ENCODE results near the gene PSMD8.
A peak's percentile ranks its signal among the peaks of the same experiment; 100 is the strongest.

PSMD8 gene

DNA sequence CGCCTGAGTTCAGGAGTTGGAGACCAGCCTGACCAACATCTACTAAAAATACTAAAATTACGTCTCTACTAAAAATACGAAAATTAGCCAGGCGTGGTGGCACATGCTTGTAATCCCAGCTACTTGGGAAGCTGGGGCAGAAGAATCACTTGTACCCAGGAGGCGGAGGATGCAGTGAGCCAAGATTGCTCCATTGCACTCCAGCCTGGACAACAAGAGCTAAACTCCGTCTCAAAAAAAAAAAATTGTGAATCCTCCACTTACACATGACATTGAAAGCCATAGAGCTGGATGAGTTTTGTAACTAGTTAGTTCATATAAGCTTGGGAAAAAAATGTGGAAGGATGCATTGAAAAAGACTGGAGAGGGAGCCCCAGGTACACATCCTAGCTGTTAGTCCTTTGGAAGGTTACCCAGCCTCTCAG lies 452 bp upstream of the PSMD8 start:
- Mint-ChIP-seq H3K9me3 (no peaks in the 10 kb centered on the region), H3K27me3 (peaks cover 12 to 14% of the 10 kb centered on the region in 2 donors), H3K4me3 (peak overlapping the region; percentile 94 to 98), H3K4me1 (peaks cover 18 to 27% of the 10 kb centered on the region in 2 donors), H3K27ac (peak overlapping the region; percentile 100), H3K36me3 (peaks cover 16 to 21% of the 10 kb centered on the region in 2 donors)
- DNase-seq (no peak), ATAC-seq (replicated peaks) (no peak)

DNA sequence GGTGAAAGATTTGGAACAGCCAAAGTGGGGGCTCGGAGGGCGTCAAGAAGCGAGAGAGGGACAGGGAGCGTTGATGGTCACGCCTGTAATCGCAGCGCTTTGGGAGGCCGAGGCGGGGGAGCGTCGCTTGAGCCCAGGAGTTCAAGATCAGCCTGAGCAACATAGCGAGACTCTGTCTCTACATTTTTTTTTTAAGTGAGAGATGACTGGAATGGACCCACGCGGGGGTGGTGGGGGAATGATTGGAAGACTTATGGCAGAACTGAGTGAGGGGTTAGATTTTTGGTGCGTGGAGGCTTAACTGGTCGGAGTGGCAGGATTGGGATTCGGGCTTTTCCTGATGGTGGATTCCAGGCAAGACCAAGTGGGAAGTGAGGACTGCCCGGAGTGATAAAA lies 725 bp downstream of the PSMD8 start:
- Mint-ChIP-seq H3K27me3 (peaks cover 7 to 8% of the 10 kb centered on the region in 2 donors), H3K4me3 (peak overlapping the region; percentile 94 to 98), H3K27ac (peak overlapping the region; percentile 100), H3K4me1 (peaks cover 18 to 34% of the 10 kb centered on the region in 2 donors), H3K36me3 (peaks cover 26 to 29% of the 10 kb centered on the region in 2 donors), H3K9me3 (no peaks in the 10 kb centered on the region)
- DNase-seq (no peak), ATAC-seq (replicated peaks) (peak; percentile 10 to 17)

DNA sequence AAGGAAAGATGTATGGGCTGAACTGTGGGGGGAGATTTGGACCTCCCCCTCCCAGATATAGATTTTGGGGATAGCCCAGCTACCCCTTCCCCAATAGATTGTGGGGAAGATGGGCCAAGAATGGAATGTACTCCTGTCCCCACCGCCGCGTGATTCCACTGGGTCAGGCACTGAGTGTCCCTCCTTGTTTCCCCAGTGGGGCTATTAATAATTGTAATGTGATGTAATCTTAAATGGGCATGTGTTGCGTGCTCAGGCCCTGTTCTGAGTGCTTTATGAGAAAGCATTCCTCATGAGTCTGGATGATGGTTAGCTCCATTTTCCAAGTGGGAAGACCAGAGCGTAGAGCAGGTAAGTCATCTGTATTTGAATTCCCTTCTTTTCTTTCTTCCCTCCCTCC lies 1.4 kb downstream of the PSMD8 start:
- Mint-ChIP-seq H3K4me3 (peak overlapping the region; percentile 94 to 98), H3K9me3 (no peaks in the 10 kb centered on the region), H3K36me3 (peaks cover 33% of the 10 kb centered on the region in 2 donors), H3K27ac (no peak overlapping the region), H3K27me3 (peaks cover under 1 to 1% of the 10 kb centered on the region in 2 donors), H3K4me1 (peaks cover 20 to 34% of the 10 kb centered on the region in 2 donors)
- ATAC-seq (replicated peaks), result no peak
- DNase-seq, result no peak

DNA sequence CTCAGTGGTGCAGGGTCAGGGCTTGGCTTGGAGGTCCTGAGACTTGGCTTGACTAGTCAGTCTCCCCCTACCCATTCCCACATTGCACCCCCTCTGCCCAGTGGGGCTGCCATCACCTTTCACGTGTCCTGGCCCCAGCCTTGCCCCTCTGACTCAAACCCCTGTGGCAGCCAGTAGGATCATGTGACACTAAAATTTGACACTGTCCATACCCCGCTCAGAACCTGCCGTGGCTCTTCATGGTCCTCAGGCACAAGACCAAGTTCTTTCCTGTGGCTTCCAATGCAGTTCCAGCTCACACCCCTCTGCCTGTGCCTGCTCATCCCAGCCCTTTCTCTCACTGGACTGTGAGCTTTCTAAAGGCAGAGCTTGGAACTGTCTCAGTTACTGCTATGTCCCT lies 2.2 kb downstream of the PSMD8 start:
- peak overlapping the region; percentile 67 to 98 for H3K4me3 Mint-ChIP-seq
- H3K4me1 Mint-ChIP-seq, result peaks cover 20 to 34% of the 10 kb centered on the region in 2 donors
- H3K27me3 Mint-ChIP-seq, result no peaks in the 10 kb centered on the region
- ATAC-seq (replicated peaks) (no peak), DNase-seq (no peak)
- no peak overlapping the region for H3K27ac Mint-ChIP-seq
- H3K36me3 Mint-ChIP-seq, result peaks cover 41% of the 10 kb centered on the region in 2 donors
- no peaks in the 10 kb centered on the region for H3K9me3 Mint-ChIP-seq

DNA sequence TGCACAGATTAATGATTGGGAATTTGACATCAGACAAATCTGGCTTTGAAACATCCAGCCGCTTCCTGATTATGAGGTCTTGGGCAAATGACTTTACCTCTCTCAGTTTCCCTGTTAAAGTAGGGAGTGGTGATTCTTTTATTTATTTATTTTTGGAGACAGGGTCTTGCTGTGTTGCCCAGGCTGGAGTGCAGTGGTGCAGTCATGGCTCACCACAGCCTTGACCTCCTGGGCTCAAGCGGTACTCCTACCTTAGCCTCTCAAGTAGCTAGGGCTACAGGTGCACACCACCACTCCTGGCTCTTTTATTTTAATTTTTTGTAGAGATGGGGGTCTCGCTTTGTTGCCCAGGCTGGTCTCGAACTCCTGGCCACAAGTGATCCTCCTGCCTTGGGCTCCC lies 2.7 kb downstream of the PSMD8 start:
- H3K4me3 Mint-ChIP-seq, result no peak overlapping the region
- H3K27ac Mint-ChIP-seq, result no peak overlapping the region
- H3K4me1 Mint-ChIP-seq, result peaks cover 20 to 34% of the 10 kb centered on the region in 2 donors
- H3K27me3 Mint-ChIP-seq, result no peaks in the 10 kb centered on the region
- H3K9me3 Mint-ChIP-seq, result no peaks in the 10 kb centered on the region
- peaks cover 46% of the 10 kb centered on the region in 2 donors for H3K36me3 Mint-ChIP-seq
- ATAC-seq (replicated peaks) (no peak), DNase-seq (no peak)

DNA sequence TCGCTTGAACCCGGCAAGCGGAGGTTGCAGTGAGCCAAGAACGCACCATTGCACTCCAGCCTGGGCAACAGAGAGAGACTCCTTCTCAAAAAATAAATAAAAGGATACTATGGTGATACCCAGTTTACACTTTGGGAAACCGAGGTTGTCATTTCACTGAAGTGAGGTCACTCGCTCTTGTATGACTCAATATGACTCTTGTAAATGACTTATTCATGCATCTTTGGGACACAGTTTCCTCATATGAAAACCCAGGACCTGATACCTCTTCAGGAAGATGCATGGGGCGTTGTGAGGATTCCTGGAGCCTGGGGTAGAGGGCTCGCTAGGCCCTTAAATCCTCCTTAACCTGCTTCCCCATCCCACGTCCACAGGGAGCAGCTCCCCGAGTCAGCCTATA lies 4.5 kb downstream of the PSMD8 start:
- Mint-ChIP-seq H3K4me3 (no peak overlapping the region), H3K36me3 (peaks cover 64% of the 10 kb centered on the region in 2 donors)

DNA sequence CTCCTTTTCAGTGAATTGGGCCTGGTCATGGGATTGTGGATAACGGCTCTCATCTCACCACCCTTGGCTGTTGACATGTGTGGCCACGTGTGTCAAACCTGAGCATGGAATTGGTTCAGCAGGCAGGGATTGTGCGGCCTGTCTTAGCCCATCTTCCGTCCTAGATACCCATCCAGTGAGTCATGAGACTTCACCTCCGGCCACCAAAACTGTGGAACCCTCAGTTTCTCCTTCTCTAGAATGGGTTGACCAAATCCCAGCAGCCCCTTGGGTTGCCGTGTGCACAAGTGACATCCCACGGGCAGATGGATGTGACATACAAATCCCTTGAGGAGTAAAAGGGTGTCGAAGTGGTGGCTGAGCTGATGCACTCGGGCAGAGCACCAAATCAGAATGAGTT lies 6.8 kb downstream of the PSMD8 start:
- peaks cover 6 to 8% of the 10 kb centered on the region in 2 donors for H3K27me3 Mint-ChIP-seq
- H3K36me3 Mint-ChIP-seq, result peaks cover 72% of the 10 kb centered on the region in 2 donors
- H3K4me3 Mint-ChIP-seq, result no peak overlapping the region
- ATAC-seq (replicated peaks), result no peak
- H3K27ac Mint-ChIP-seq, result no peak overlapping the region
- no peaks in the 10 kb centered on the region for H3K9me3 Mint-ChIP-seq
- no peak for DNase-seq
- H3K4me1 Mint-ChIP-seq, result peaks cover 14 to 33% of the 10 kb centered on the region in 2 donors

More for the DNA sequence above, 4.5 kb downstream of the PSMD8 start:
- H3K4me1 Mint-ChIP-seq, result peaks cover 22 to 34% of the 10 kb centered on the region in 2 donors
- no peaks in the 10 kb centered on the region for H3K9me3 Mint-ChIP-seq
- H3K27ac Mint-ChIP-seq, result no peak overlapping the region
- H3K27me3 Mint-ChIP-seq, result no peaks in the 10 kb centered on the region
- ATAC-seq (replicated peaks) (no peak), DNase-seq (no peak)

DNA sequence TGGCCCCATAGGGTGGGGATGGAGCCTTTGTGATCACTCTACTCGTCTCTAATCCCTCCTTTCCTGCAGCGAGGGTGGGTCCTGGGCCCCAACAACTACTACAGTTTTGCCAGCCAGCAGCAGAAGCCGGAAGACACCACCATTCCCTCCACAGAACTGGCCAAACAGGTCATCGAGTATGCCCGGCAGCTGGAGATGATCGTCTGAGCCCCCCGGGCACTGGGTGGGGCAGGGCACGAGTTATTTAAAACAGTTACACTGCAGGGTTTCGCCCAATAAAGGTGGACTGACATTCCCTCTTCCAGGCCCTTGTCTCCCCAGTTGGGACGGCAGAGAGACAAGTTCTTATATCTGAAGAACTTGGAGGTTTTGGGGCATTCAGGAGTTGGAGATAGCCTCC lies 8.8 kb downstream of the PSMD8 start:
- no peak for ATAC-seq (replicated peaks)
- H3K4me3 Mint-ChIP-seq, result no peak overlapping the region
- H3K9me3 Mint-ChIP-seq, result no peaks in the 10 kb centered on the region
- DNase-seq, result no peak
- no peak overlapping the region for H3K27ac Mint-ChIP-seq
- H3K36me3 Mint-ChIP-seq, result peaks cover 65 to 72% of the 10 kb centered on the region in 2 donors
- H3K4me1 Mint-ChIP-seq, result peaks cover 19 to 45% of the 10 kb centered on the region in 2 donors
- peaks cover 12 to 16% of the 10 kb centered on the region in 2 donors for H3K27me3 Mint-ChIP-seq

DNA sequence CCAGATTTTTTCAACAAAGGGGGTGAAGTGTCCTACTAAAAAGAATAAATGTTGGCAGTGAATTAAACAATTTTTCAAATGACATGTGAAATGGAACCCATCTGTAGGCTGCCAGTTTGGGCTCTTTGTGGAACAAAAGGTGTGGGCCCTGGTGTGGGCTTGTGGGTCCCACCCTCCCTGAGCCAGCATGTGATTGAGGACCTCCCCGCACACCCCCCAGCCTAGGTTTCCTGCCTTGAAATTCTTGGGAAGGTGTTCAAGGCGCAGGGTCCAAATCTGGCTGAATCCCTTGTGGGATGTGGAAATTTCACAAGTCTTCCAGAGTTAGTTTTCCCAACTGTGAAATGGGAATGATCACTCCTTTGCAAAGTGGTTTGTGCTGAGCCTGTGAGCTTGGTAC lies 9.4 kb downstream of the PSMD8 start:
- Mint-ChIP-seq H3K27ac (no peak overlapping the region), H3K36me3 (peaks cover 63 to 72% of the 10 kb centered on the region in 2 donors), H3K27me3 (peaks cover 14 to 18% of the 10 kb centered on the region in 2 donors), H3K4me1 (peaks cover 20 to 47% of the 10 kb centered on the region in 2 donors), H3K4me3 (no peak overlapping the region), H3K9me3 (no peaks in the 10 kb centered on the region)
- ATAC-seq (replicated peaks) (no peak), DNase-seq (no peak)

DNA sequence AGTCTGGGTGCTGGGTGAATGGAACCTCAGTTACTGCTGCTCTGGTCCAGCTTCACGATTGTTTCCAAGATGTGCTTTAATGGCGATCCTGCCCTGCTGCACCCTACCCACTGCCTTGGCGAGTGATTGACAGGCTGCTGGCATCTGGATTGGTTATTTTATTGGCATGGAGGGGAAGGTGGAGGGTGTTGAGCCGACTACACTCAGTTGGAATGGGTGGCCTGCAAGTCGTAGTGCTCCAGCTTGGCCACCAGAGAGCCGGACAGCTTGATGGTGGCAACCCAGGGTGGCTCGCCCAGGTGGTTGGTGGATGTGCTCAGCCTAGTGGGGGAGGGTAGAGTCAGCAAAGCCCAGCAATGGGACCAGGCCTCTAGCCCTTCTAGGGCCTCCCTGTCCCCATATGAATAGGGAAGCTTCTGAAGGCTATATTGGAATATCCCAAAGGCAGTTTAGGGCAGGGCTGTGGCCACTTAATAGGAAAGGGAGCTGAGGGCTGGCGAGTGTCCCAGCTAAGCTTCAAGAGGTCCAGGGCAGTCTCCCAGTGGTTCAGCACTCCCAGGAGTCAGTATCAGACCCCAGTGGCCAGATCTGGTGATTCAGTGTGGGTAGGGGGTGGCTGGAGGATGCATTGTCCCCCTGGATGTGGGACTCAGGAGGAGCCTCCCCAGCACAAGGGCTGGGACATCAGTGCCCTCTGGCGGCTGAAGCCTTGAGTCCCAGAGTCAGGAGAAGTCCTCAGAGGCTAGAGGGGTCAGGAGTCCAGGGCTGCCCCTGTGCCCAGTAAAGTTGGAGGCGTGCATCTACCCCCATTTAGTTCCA lies 10.0 kb downstream of the PSMD8 start:
- ATAC-seq (replicated peaks) (no peak), DNase-seq (no peak)
- H3K36me3 Mint-ChIP-seq, result peaks cover 57 to 66% of the 10 kb centered on the region in 2 donors
- H3K4me3 Mint-ChIP-seq, result no peak overlapping the region
- H3K9me3 Mint-ChIP-seq, result no peaks in the 10 kb centered on the region
- peak overlapping the region; percentile 16 for H3K27ac Mint-ChIP-seq
- H3K27me3 Mint-ChIP-seq, result peaks cover 16 to 20% of the 10 kb centered on the region in 2 donors
- peaks cover 20 to 41% of the 10 kb centered on the region in 2 donors for H3K4me1 Mint-ChIP-seq

DNA sequence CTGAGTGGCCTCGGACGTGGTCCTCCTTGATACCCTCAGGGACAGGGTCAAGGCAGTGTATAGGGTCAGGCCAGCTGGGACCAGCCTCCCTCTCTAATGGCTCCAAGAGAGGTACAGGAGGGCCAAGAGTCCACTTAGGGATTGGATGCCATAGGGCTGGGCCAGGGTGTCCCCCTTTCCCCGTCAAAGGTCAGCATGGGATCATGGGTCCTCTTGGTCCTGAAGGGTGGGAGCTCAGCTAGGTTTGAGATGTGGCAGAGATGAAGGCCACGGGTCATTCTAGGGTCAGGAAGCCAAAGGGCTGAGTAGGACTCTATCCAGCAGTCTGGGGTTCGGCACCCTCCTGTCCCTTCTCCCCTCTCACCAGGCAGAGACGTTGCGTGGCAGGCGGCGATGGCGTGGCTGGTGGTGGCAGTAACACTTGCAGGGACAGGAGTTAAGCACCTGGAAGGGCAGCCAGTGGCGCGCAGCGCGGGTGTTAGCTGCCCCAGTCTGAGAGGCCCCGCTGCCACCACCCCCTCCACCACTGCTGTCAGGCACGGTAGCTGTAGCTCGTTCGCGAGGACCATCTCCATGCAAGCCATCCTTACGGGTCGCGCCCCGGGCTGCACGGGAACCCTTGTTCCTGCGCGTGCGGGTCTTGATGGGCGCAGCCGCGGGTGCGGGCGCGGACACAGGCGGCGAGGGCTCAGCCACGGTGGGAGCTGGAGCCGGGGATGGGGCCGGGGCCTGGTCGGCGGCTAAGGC lies 10.9 kb downstream of the PSMD8 start:
- no peak for DNase-seq
- peaks cover 21 to 44% of the 10 kb centered on the region in 2 donors for H3K4me1 Mint-ChIP-seq
- H3K36me3 Mint-ChIP-seq, result peaks cover 53 to 60% of the 10 kb centered on the region in 2 donors
- H3K27me3 Mint-ChIP-seq, result peaks cover 24 to 28% of the 10 kb centered on the region in 2 donors
- H3K27ac Mint-ChIP-seq, result peak overlapping the region; percentile 16
- H3K9me3 Mint-ChIP-seq, result no peaks in the 10 kb centered on the region
- no peak for ATAC-seq (replicated peaks)
- H3K4me3 Mint-ChIP-seq, result peak overlapping the region in 1 of 2 donors; percentile 68

DNA sequence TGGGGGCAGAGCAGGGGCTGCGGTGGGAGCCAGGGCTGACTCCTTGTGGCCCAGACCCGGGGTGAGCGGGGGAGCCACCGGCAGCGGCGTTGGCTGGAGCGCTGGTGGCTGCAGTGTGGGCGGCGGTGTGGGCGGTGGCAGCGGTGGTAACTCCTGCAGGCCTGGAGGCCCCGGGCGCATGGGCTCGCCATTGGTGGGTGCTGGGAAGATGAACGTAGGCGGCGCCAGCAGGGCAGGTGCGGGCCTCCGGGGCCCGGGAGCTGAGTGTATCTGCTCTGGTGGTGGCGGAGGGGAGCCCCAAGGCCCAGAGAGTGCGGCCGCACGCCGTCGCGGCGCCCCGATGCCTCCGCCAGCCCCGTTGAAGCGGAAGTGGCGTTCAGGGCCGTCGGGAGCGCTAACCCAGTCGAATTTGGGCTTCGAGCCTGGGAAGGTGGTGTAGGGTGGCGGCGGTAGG lies 11.5 kb downstream of the PSMD8 start:
- DNase-seq (no peak), ATAC-seq (replicated peaks) (no peak)
- Mint-ChIP-seq H3K9me3 (no peaks in the 10 kb centered on the region), H3K4me3 (peak overlapping the region in 1 of 2 donors; percentile 68), H3K27ac (no peak overlapping the region), H3K27me3 (peaks cover 28 to 30% of the 10 kb centered on the region in 2 donors), H3K36me3 (peaks cover 49 to 54% of the 10 kb centered on the region in 2 donors), H3K4me1 (peaks cover 20 to 44% of the 10 kb centered on the region in 2 donors)

DNA sequence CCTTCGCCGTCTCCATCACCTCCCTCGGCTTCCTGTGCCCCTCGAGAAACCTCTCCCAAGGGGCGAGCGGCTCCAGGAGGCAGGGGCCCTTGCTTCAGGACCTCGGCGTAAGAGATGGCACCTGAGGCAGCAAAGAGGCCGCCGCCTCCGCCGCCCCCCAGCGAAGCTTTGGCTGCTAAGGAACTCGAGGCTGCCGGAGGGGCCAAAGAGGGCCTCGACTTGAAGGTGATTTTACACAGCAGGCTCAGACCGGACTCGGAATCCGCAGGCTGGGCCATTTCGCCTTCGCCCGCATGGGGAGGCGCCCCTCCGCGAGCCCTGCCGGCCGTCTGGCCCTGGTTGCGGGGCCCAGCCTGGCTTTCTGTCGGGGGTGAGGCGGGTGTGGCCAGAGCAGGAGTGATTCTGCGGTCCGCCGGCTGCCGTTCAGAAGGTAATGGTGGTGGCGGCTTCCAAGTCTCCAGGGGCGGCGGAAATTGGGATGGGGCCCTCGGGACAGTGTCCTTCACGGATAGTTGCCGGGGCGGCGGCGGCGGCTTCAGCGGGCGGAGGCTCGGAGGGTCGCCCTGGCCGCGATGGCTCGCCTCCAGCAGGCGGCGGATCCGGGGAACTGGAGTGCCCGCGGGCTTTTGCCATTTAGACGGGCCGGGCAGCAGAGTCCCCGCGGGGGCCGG lies 12.1 kb downstream of the PSMD8 start:
- ATAC-seq (replicated peaks), result no peak
- peaks cover 20 to 44% of the 10 kb centered on the region in 2 donors for H3K4me1 Mint-ChIP-seq
- H3K27me3 Mint-ChIP-seq, result peaks cover 31 to 36% of the 10 kb centered on the region in 2 donors
- peaks cover 43 to 48% of the 10 kb centered on the region in 2 donors for H3K36me3 Mint-ChIP-seq
- peak overlapping the region in 1 of 2 donors; percentile 47 for H3K4me3 Mint-ChIP-seq
- no peak overlapping the region for H3K27ac Mint-ChIP-seq
- H3K9me3 Mint-ChIP-seq, result no peaks in the 10 kb centered on the region
- DNase-seq, result no peak

Data from stimulated activated naive B cell treated with anti-CD40 and anti-IgM and Interleukin-4, amounts not matched to agents 10 μg/mL and 1 μg/mL and 100 μg/mL, for 72 hours (primary cell).